ENCODE results near the gene FAM107B. TPM values are rescaled to one million over a fixed set of nuclear protein-coding genes. Genes with fewer than 3 reads are reported as not detected.

The FAM107B gene
- total and polyA plus RNA-seq, 2 of the 8 experiments (the other 6 are each of a cell fraction or from before 2014, with no cell fraction given), result 7.5 to 28.1 TPM

- TF ChIP-seq CHD7 (IDR thresholded peaks at IDR 0.05; ENCODE audit: insufficient replicate concordance, low read length), result no peak
- no peak for TF ChIP-seq NANOG (IDR thresholded peaks at IDR 0.05; ENCODE audit: insufficient read depth, low read depth, low read length, poor library complexity, severe bottlenecking)
- no peak for TF ChIP-seq SP2 (IDR thresholded peaks at IDR 0.05; ENCODE audit: low read length)
- TF ChIP-seq SUZ12 (IDR thresholded peaks at IDR 0.05; ENCODE audit: low read length), result no peak
- TF ChIP-seq, protein P1, sequence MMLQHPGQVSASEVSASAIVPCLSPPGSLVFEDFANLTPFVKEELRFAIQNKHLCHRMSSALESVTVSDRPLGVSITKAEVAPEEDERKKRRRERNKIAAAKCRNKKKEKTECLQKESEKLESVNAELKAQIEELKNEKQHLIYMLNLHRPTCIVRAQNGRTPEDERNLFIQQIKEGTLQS (IDR thresholded peaks at IDR 0.05; ENCODE audit: insufficient read depth, low read depth, low read length), result no peak
- TF ChIP-seq SIX5 (IDR thresholded peaks at IDR 0.05; ENCODE audit: low read depth, low read length), result no peak
- no peak for TF ChIP-seq KDM4A (IDR thresholded peaks at IDR 0.05; ENCODE audit: low read depth, low read length, severe bottlenecking)
- no peak for TF ChIP-seq SAP30 (IDR thresholded peaks at IDR 0.05; ENCODE audit: insufficient read depth, insufficient replicate concordance, low read length)
- TF ChIP-seq RFX5 (IDR thresholded peaks at IDR 0.05; ENCODE audit: borderline replicate concordance, low read depth, low read length), result no peak
- TF ChIP-seq TAF7 (optimal IDR thresholded peaks at IDR 0.05; ENCODE audit: borderline replicate concordance, low read depth, low read length), result no peak
- no peak for TF ChIP-seq SP4 (IDR thresholded peaks at IDR 0.05; ENCODE audit: low read length)
Observed at GRCh38 chr10:14557567-14557966, 217.1 kb downstream of the FAM107B start (continued).

Measured in H1 (cell line).